Measurements from ENCODE around the gene C17orf50. TPM values are rescaled to one million over a fixed set of nuclear protein-coding genes. Genes with fewer than 3 reads are reported as not detected.
A peak's percentile ranks its signal among the peaks of the same experiment; 100 is the strongest.

The C17orf50 gene
- total and polyA plus RNA-seq, 2 of the 13 experiments (the other 11 are each of a cell fraction or from before 2014, with no cell fraction given) = not detected

DNA sequence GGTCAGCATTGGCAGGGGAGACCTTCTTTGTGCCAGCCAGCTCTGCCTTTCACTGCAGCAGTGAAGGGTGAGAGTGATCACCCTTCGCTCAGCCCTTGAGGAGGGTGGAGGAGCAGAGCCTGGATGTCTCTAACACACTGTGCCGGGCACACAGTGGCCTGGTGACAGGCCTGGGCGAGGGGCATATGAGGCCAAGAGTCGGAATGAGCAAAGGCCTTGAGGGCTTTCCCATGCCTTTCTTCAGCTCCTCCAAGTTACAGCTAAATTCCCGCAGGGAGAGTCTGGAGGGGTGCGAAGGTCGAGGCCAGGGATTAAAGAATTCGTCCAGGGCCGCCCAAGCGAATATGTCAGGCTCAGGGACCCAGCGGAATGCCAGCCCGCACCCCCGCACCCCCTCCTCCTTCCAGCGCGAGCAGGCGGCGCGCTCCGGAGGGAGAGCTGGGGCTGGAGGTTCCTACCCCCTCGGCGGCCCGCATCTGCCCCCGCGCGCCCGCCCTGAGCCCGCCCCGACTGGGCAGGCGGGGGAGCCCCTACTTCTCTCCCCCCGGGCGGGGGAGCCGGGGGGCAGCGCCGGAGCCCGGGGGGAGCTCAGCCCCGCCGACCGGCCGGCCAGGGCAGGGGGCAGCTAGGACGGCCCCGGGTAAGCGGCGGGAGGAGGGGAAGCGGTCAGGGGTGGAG lies 29.3 kb upstream of the C17orf50 start, which contains the start of gene RASL10B (continued):
- TF ChIP-seq, protein P1, sequence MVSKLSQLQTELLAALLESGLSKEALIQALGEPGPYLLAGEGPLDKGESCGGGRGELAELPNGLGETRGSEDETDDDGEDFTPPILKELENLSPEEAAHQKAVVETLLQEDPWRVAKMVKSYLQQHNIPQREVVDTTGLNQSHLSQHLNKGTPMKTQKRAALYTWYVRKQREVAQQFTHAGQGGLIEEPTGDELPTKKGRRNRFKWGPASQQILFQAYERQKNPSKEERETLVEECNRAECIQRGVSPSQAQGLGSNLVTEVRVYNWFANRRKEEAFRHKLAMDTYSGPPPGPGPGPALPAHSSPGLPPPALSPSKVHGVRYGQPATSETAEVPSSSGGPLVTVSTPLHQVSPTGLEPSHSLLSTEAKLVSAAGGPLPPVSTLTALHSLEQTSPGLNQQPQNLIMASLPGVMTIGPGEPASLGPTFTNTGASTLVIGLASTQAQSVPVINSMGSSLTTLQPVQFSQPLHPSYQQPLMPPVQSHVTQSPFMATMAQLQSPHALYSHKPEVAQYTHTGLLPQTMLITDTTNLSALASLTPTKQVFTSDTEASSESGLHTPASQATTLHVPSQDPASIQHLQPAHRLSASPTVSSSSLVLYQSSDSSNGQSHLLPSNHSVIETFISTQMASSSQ (IDR thresholded peaks at IDR 0.05; ENCODE audit: low read depth) = no peak
- TF ChIP-seq, protein P1 (CRISPR knock-in tag; IDR thresholded peaks at IDR 0.05; ENCODE audit: borderline replicate concordance) = no peak
- TF ChIP-seq SP5 (CRISPR knock-in tag; IDR thresholded peaks at IDR 0.05; ENCODE audit: borderline replicate concordance, low read depth) = no peak
- TF ChIP-seq, protein P2, sequence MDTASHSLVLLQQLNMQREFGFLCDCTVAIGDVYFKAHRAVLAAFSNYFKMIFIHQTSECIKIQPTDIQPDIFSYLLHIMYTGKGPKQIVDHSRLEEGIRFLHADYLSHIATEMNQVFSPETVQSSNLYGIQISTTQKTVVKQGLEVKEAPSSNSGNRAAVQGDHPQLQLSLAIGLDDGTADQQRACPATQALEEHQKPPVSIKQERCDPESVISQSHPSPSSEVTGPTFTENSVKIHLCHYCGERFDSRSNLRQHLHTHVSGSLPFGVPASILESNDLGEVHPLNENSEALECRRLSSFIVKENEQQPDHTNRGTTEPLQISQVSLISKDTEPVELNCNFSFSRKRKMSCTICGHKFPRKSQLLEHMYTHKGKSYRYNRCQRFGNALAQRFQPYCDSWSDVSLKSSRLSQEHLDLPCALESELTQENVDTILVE (CRISPR knock-in tag; IDR thresholded peaks at IDR 0.05) = no peak
- no peak; the same call in 1 of the 2 replicates for TF ChIP-seq ZNF121 (CRISPR knock-in tag; IDR thresholded peaks at IDR 0.05)
- peak; percentile 55 for TF ChIP-seq XRCC5 (optimal IDR thresholded peaks at IDR 0.05; ENCODE audit: low read length)
- TF ChIP-seq ZNF460 (CRISPR knock-in tag; IDR thresholded peaks at IDR 0.05; ENCODE audit: borderline replicate concordance) = no peak
- TF ChIP-seq, protein P3, sequence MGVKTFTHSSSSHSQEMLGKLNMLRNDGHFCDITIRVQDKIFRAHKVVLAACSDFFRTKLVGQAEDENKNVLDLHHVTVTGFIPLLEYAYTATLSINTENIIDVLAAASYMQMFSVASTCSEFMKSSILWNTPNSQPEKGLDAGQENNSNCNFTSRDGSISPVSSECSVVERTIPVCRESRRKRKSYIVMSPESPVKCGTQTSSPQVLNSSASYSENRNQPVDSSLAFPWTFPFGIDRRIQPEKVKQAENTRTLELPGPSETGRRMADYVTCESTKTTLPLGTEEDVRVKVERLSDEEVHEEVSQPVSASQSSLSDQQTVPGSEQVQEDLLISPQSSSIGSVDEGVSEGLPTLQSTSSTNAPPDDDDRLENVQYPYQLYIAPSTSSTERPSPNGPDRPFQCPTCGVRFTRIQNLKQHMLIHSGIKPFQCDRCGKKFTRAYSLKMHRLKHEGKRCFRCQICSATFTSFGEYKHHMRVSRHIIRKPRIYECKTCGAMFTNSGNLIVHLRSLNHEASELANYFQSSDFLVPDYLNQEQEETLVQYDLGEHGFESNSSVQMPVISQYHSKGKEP (CRISPR knock-in tag; IDR thresholded peaks at IDR 0.05) = no peak
- no peak for TF ChIP-seq ZNF761 (CRISPR knock-in tag; conservative IDR thresholded peaks at IDR 0.05)
- no peak for TF ChIP-seq ZNF564 (CRISPR knock-in tag; IDR thresholded peaks at IDR 0.05)
- TF ChIP-seq SOX13 (IDR thresholded peaks at IDR 0.05) = no peak
- peak in 1 of 2 experiments; percentile 25; a peak in 1 of 4 replicates for TF ChIP-seq SOX13 (CRISPR knock-in tag; conservative IDR thresholded peaks at IDR 0.05 in 1 of 2, IDR thresholded peaks at IDR 0.05 in 1 of 2)
- no peak for TF ChIP-seq RCOR2 (CRISPR knock-in tag; IDR thresholded peaks at IDR 0.05)
- TF ChIP-seq TARDBP (CRISPR knock-in tag; IDR thresholded peaks at IDR 0.05) = 0 out of 2 replicates have a peak, but pooled peaks have one; percentile 25
- no peak for TF ChIP-seq NR2F6 (IDR thresholded peaks at IDR 0.05)
- TF ChIP-seq NR2F6 (CRISPR knock-in tag; IDR thresholded peaks at IDR 0.05) = peak; percentile 19; the same call in 1 of the 2 replicates
- no peak for TF ChIP-seq ARNTL (CRISPR knock-in tag; IDR thresholded peaks at IDR 0.05)
- no peak for TF ChIP-seq ZNF33B (CRISPR knock-in tag; IDR thresholded peaks at IDR 0.05)
- peak; percentile 24; the same call in 1 of the 2 replicates for TF ChIP-seq MTA1 (CRISPR knock-in tag; IDR thresholded peaks at IDR 0.05; ENCODE audit: borderline replicate concordance)
- no peak for TF ChIP-seq HES4 (CRISPR knock-in tag; IDR thresholded peaks at IDR 0.05; ENCODE audit: borderline replicate concordance)
- TF ChIP-seq, protein P4, sequence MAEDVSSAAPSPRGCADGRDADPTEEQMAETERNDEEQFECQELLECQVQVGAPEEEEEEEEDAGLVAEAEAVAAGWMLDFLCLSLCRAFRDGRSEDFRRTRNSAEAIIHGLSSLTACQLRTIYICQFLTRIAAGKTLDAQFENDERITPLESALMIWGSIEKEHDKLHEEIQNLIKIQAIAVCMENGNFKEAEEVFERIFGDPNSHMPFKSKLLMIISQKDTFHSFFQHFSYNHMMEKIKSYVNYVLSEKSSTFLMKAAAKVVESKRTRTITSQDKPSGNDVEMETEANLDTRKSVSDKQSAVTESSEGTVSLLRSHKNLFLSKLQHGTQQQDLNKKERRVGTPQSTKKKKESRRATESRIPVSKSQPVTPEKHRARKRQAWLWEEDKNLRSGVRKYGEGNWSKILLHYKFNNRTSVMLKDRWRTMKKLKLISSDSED (CRISPR knock-in tag; IDR thresholded peaks at IDR 0.05) = no peak
- TF ChIP-seq, protein P5, sequence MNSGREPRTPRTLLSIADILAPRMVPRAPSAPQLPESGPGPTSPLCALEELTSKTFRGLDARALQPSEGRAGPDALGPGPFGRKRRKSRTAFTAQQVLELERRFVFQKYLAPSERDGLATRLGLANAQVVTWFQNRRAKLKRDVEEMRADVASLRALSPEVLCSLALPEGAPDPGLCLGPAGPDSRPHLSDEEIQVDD (CRISPR knock-in tag; IDR thresholded peaks at IDR 0.05; ENCODE audit: borderline replicate concordance) = no peak
